Measurements from ENCODE around the gene LCNL1.

GRCh38 chr9:136985853-136986252 lies 3.1 kb downstream of the LCNL1 start:
- TF ChIP-seq TAF1 (conservative IDR thresholded peaks at IDR 0.05) (no peak), JUND (IDR thresholded peaks at IDR 0.05) (no peak), RXRA (IDR thresholded peaks at IDR 0.05) (no peak), FOXA1 (IDR thresholded peaks at IDR 0.05) (no peak), MAX (IDR thresholded peaks at IDR 0.05) (no peak), ATF3 (IDR thresholded peaks at IDR 0.05) (no peak), CTCF (IDR thresholded peaks at IDR 0.05; ENCODE audit: low read depth, low read length, missing input control) (no peak), RAD21 (IDR thresholded peaks at IDR 0.05) (no peak), ZBTB33 (IDR thresholded peaks at IDR 0.05) (no peak), SP1 (IDR thresholded peaks at IDR 0.05) (no peak), YY1 (IDR thresholded peaks at IDR 0.05) (no peak), GABPA (IDR thresholded peaks at IDR 0.05 in 1 of 2, conservative IDR thresholded peaks at IDR 0.05 in 1 of 2) (no peak)
